Measurements from ENCODE around the gene FAM9B.
A peak's percentile ranks its signal among the peaks of the same experiment; 100 is the strongest.
"Not testable (repeated sequence)": the region's sequence is repeated elsewhere in the genome, so short reads cannot be mapped to it uniquely, and the experiment has no call there.

The FAM9B gene

GRCh38 chrX:9033989-9034388, at the start of gene FAM9B:
FAM9B (minus strand) TSS chrX:9034127; CDS start chrX:9032986, 1,141 bp downstream.
- FAIRE-seq, result no peak

GRCh38 chrX:9081271-9081670, 47.3 kb upstream of the FAM9B start:
- no peak for FAIRE-seq

- no peak for FAIRE-seq
Measured at GRCh38 chrX:9074326-9074725, 40.4 kb upstream of the FAM9B start.

GRCh38 chrX:9072281-9072680, 38.4 kb upstream of the FAM9B start:
- FAIRE-seq, result no peak

GRCh38 chrX:9071031-9071650, 37.2 kb upstream of the FAM9B start:
- no peak for FAIRE-seq

DNA sequence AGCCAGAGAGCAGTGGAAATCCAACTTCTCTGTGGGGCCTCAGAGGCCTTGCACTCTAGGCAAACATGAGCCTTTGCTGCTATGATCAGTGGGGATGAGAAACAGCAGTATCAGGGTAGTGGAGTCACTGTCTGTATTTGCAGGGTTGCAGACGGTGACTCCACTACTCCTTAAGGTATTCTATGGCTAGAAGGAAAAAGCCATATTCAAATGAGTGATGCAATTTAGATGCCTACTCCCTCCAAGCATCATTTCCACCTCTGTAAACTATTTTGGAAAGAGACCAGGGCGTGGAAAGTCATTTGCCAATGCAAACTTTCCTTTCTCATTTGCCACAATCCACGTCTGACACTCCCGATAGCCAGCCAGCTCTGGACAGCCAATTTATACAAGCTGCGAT, 35.6 kb upstream of the FAM9B start:
- FAIRE-seq, result no peak

- no peak for FAIRE-seq
Measured at GRCh38 chrX:9064694-9065093, 30.8 kb upstream of the FAM9B start.

DNA sequence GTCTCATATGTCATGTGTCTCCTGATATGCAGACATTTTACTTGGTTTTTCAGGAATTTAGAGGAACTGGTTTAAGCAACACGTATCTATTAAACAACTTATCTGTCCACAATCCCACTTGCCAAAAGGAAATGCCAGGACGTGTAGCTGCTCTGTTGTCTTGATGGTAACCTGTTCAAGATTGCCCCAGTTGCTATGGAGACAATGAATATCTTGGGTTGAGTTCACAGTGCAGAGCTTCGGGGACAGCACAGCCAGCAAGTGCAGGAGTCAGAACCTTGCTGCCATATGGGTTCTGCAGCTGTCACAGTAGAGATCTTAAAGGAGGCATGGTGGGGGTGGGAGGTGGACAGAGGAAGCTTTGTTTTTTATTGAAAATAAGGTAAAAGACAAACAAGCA, 28.7 kb upstream of the FAM9B start:
- FAIRE-seq, result no peak

DNA sequence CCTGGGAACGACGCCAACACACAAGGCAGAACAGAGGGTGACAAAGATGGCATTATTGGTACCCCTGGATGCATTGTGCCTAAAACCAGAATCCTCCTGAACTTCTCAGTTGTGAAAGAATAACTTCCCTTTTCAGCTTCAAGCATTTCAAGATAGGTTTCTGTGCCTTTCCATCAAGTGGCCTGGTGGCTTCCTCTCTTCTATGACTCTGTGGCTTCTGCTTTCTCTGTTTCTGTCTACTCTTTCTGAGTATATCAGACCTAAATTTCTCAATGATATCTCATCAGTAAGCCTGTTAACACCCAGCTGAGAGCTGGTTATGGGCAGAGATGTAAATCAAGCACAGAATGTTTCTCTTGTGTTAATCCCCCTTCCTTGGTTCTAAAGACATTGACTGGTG, 21.4 kb upstream of the FAM9B start:
- no peak for FAIRE-seq

DNA sequence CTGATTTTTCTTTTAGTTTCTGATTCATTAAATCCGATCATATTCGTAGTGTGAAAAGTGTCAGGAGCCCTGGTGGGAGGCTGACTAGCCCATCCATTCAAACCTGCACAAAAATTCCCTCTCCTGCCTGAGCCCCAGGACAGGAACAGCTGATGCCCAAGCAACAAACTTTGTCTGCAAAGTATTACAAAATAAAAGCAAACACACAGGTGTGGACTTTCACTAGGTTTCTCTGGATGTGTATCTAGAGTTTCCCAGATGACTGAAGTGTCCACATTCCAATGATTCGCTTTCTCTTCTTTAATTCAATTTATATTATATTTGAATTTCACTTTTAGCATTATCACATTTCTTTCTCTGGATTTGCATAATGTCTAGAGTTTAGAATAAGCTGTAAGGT, 18.2 kb upstream of the FAM9B start:
- FAIRE-seq, result no peak

DNA sequence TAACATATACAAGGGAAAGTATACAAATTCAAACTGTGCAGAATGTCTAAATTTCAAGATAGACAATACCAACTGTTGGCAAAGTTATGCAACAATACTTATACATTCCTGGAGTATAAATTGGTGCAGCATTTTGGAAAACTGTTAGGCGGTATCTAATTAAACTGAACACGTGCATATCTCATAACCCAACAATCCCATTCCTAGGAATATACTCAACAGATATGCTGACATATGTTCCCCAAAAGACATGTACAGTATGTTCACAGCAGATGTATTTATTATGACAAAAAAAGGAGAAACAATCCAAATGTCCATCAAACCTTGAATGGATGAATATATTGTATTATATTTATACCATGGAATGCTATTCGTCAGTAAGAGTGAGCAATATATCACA, 16.4 kb upstream of the FAM9B start:
- FAIRE-seq, result peak; percentile 33

GRCh38 chrX:9048801-9049200, 14.9 kb upstream of the FAM9B start:
- FAIRE-seq, result no peak

DNA sequence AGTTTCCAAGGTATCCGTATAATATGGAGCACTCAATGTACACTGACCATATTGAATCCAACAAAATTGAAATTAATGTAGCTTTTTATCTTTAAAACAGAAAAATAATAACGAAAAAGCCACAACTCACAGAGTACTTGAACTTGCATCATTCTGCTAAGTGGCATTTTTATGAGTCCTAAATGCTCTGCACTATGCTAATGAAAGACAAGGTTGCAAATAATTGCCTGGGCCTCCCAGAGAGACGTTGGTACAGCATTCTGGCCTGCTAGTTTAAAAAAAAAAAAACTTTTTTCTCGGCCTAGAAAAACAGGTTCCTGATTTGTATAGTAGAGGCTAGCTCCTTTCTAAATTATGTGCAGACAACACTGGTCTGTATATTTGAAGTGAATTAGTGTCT, 4.3 kb upstream of the FAM9B start:
- no peak for FAIRE-seq

GRCh38 chrX:9037296-9037695, 3.4 kb upstream of the FAM9B start:
- no peak for FAIRE-seq

- no peak for FAIRE-seq
Measured at GRCh38 chrX:9033586-9033985, 341 bp downstream of the FAM9B start.

GRCh38 chrX:9033179-9033578, 748 bp downstream of the FAM9B start:
- no peak for FAIRE-seq

DNA sequence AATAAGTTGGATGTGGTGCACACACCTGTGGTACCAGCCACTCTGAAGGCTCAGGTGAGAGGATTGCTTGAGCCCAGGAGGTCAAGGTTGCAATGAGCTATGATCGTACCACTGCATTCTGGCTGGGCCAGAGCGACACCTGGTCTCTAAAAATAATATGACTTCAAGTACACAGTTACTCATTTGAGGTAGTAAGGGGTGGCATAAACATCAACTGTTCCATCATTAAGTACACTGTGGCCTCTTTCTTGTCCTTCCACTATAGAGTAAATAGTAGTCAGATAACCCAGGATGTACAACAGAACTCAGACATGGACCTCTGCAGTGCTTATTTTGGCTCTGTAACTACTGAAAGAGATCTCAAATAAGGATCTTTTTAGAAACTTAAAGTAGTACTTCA, 10.6 kb downstream of the FAM9B start:
- FAIRE-seq, result no peak

- no peak for FAIRE-seq
Measured at GRCh38 chrX:9019151-9019550, 14.8 kb downstream of the FAM9B start.

- not testable (repeated sequence) for FAIRE-seq
Measured at GRCh38 chrX:9018332-9018731, 15.6 kb downstream of the FAM9B start.

- no peak for FAIRE-seq
Measured at GRCh38 chrX:9003041-9003440, 30.9 kb downstream of the FAM9B start.

- FAIRE-seq, result no peak
Measured at GRCh38 chrX:8988446-8988845, 45.5 kb downstream of the FAM9B start.

- FAIRE-seq, result no peak
Measured at GRCh38 chrX:8987672-8988250, 46.2 kb downstream of the FAM9B start.

- FAIRE-seq, result no peak
Measured at GRCh38 chrX:8984231-8984630, 49.7 kb downstream of the FAM9B start.

DNA sequence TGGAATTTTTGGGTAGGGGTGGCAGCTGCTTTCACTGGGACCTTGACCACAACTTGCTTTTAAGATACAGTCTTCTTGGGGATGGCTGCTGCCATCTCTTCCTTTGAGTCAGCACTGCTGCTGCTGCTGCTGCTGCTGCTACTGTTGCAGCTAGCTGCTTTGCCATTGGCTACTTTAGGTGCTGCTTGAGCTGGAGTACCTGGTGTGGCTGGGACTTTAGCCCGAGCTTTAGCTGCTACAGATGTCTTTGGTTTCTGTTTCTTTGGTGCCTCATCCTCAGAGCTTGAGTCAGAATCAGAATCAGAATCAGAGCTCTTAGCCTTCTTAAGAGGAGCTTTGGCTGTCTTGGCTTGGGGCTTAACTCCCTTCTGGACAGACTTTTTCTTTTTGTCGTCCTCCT, 52.2 kb downstream of the FAM9B start:
- no peak for FAIRE-seq

DNA sequence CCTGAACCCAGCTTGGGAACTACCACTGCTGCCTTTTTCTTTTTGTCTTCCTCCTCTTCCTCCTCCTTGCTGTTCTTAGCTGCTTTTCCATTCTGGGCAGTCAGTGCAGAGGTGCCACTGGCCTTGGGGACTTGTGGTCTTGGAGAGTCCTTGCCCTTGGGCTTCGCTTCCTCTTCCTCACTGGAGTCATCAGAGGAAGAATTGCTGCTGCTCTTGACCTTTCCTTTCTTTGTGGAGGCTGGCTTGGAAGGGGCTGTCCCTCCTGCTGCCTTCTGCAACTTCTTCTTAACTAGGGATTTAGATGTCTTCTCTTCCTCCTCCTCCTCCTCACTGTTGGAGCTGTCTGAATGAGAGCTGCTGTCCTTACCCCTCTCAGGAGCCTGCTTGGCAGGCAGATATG, 53.2 kb downstream of the FAM9B start:
- no peak for FAIRE-seq

All from colon (tissue), 2 donors.